HepG2 (cell line): ENCODE measurements around the gene TPCN2. TPM values are rescaled to one million over a fixed set of nuclear protein-coding genes. Genes with fewer than 3 reads are reported as not detected.

Experiments used
- FOSL2 ChIP-seq: sonication (generic); formaldehyde crosslinking; IDR thresholded peaks from 2 replicates; pipeline ENCODE4 v1.4.0; 2020; ENCODE audit warnings: missing genetic modification reagents
- SATB2 ChIP-seq: sonication (generic); formaldehyde crosslinking; IDR thresholded peaks from 2 replicates; pipeline ENCODE4 v1.5.0; 2020; ENCODE audit warnings: missing genetic modification reagents
- SCMH1 ChIP-seq: sonication (generic); formaldehyde crosslinking; IDR thresholded peaks from 2 replicates; pipeline ENCODE4 v1.9.0; 2021; ENCODE audit warnings: missing genetic modification reagents, mild to moderate bottlenecking, borderline replicate concordance
- SP1 ChIP-seq, 2 experiments: fragments of 450-650 bp in 1 of 2; sonication (generic) in 1 of 2; formaldehyde crosslinking in 1 of 2; IDR thresholded peaks; 2 replicates each; pipeline versions ENCODE4 v1.4.0 to v1.6.1; 2016 to 2020; ENCODE audit warnings: missing genetic modification reagents in 1 of 2
- polyA plus RNA-seq, 8 experiments: library from polyadenylated mRNA; depleted of rRNA in 3 of 8; stranded (reverse) in 7 of 8; unstranded in 1 of 8; fragments of >200 nt; fragmentation: Illumina TruSeq in 4 of 8; extraction: Trizol in 4 of 8; gene quantifications; 2 replicates each; pipeline versions ENCODE4 v1.2.1 to v1.2.3, GENCODE V29; 2011 to 2016; ENCODE audit warnings: low read depth in 4 of 8, missing spikeins in 1 of 8, mixed read lengths in 1 of 8; ENCODE audit not compliant: insufficient read depth in 1 of 8
- total RNA-seq, 5 experiments: library from RNA; depleted of rRNA; stranded (reverse); fragments of >200 nt; fragmentation: Illumina TruSeq; extraction: Trizol; gene quantifications; 2 replicates each; pipeline ENCODE4 v1.2.3, GENCODE V29; 2016; ENCODE audit warnings: low read depth in 1 of 5
- TF ChIP-seq, protein P1 (sequence below): sonication (generic); formaldehyde crosslinking; IDR thresholded peaks from 2 replicates; pipeline ENCODE4 v1.8.0; 2022; ENCODE audit warnings: mild to moderate bottlenecking, missing genetic modification reagents, borderline replicate concordance
- TF ChIP-seq, protein P2 (sequence below): sonication (generic); formaldehyde crosslinking; IDR thresholded peaks from 2 replicates; pipeline ENCODE4 v1.4.0; 2020; ENCODE audit warnings: low read depth, mild to moderate bottlenecking, missing genetic modification reagents
- TF ChIP-seq, protein P3 (sequence below): sonication (generic); formaldehyde crosslinking; IDR thresholded peaks from 2 replicates; pipeline ENCODE4 v1.5.1; 2020; ENCODE audit warnings: mild to moderate bottlenecking, missing genetic modification reagents, moderate library complexity
- TF ChIP-seq, protein P4 (sequence below): IDR thresholded peaks from 2 replicates; pipeline ENCODE4 v1.6.1; 2012; ENCODE audit warnings: low read depth, low read length, improper control_type of control experiment

Gene TPCN2
- total and polyA plus RNA-seq, 2 of the 13 experiments (the other 11 are each of a cell fraction or from before 2014, with no cell fraction given), result 5.6 to 5.9 TPM

DNA sequence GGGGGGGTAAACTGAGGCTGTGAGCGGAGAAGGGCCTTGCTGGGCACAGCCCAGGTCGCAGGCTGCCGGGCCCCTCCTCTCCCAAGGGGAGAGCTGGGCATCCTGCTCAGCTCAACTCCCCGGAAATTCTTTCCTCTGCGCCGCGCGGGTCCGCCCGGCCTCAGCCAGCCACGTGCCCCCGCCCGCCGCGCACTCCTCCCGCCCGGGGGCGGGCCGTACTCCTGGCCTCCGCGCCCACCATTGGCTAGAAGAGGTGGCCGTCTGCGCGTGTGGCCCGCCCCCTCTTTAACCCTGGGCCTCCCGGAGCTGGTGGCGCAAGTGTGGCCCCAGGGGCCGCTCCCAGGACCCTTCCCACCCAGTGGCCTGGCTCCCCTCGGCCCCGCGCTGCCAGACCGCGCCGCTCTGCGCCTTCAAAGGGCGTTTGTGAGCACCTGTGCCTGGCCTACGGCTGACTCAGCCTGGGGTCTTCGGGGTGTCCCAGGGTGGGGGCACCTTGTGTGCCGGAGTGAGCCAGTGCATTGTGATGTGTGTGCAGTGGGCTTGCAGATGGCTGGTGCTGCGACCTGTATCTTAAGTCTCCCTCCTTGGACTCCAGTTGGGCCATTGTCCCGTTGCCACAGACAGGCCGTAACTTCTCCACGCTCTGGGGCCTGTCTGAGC, 37.6 kb upstream of the TPCN2 start (continued):
- TF ChIP-seq, protein P1, sequence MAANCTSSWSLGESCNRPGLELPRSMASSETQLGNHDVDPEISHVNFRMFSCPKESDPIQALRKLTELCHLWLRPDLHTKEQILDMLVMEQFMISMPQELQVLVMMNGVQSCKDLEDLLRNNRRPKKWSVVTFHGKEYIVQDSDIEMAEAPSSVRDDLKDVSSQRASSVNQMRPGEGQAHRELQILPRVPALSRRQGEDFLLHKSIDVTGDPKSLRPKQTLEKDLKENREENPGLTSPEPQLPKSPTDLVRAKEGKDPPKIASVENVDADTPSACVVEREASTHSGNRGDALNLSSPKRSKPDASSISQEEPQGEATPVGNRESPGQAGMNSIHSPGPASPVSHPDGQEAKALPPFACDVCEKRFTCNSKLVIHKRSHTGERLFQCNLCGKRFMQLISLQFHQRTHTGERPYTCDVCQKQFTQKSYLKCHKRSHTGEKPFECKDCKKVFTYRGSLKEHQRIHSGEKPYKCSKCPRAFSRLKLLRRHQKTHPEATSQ (CRISPR knock-in tag), result no peak
- TF ChIP-seq, protein P2, sequence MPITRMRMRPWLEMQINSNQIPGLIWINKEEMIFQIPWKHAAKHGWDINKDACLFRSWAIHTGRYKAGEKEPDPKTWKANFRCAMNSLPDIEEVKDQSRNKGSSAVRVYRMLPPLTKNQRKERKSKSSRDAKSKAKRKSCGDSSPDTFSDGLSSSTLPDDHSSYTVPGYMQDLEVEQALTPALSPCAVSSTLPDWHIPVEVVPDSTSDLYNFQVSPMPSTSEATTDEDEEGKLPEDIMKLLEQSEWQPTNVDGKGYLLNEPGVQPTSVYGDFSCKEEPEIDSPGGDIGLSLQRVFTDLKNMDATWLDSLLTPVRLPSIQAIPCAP (CRISPR knock-in tag), result no peak
- no peak for TF ChIP-seq SATB2
- TF ChIP-seq, protein P3, sequence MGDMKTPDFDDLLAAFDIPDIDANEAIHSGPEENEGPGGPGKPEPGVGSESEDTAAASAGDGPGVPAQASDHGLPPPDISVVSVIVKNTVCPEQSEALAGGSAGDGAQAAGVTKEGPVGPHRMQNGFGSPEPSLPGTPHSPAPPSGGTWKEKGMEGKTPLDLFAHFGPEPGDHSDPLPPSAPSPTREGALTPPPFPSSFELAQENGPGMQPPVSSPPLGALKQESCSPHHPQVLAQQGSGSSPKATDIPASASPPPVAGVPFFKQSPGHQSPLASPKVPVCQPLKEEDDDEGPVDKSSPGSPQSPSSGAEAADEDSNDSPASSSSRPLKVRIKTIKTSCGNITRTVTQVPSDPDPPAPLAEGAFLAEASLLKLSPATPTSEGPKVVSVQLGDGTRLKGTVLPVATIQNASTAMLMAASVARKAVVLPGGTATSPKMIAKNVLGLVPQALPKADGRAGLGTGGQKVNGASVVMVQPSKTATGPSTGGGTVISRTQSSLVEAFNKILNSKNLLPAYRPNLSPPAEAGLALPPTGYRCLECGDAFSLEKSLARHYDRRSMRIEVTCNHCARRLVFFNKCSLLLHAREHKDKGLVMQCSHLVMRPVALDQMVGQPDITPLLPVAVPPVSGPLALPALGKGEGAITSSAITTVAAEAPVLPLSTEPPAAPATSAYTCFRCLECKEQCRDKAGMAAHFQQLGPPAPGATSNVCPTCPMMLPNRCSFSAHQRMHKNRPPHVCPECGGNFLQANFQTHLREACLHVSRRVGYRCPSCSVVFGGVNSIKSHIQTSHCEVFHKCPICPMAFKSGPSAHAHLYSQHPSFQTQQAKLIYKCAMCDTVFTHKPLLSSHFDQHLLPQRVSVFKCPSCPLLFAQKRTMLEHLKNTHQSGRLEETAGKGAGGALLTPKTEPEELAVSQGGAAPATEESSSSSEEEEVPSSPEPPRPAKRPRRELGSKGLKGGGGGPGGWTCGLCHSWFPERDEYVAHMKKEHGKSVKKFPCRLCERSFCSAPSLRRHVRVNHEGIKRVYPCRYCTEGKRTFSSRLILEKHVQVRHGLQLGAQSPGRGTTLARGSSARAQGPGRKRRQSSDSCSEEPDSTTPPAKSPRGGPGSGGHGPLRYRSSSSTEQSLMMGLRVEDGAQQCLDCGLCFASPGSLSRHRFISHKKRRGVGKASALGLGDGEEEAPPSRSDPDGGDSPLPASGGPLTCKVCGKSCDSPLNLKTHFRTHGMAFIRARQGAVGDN (CRISPR knock-in tag), result no peak
- TF ChIP-seq FOSL2 (CRISPR knock-in tag), result no peak
- TF ChIP-seq SCMH1 (CRISPR knock-in tag), result no peak
- TF ChIP-seq SP1 (IDR thresholded peaks at IDR 0.05), result no peak
- TF ChIP-seq SP1 (CRISPR knock-in tag; IDR thresholded peaks at IDR 0.05), result no peak
- TF ChIP-seq, protein P4, sequence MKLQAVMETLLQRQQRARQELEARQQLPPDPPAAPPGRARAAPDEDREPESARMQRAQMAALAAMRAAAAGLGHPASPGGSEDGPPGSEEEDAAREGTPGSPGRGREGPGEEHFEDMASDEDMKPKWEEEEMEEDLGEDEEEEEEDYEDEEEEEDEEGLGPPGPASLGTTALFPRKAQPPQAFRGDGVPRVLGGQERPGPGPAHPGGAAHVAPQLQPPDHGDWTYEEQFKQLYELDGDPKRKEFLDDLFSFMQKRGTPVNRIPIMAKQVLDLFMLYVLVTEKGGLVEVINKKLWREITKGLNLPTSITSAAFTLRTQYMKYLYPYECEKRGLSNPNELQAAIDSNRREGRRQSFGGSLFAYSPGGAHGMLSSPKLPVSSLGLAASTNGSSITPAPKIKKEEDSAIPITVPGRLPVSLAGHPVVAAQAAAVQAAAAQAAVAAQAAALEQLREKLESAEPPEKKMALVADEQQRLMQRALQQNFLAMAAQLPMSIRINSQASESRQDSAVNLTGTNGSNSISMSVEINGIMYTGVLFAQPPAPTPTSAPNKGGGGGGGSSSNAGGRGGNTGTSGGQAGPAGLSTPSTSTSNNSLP, result no peak
